Measurements from ENCODE around the gene PIP5K1B. TPM values are rescaled to one million over a fixed set of nuclear protein-coding genes. Genes with fewer than 3 reads are reported as not detected.

Gene PIP5K1B
- total and polyA plus RNA-seq, 10 of the 15 experiments (the other 5 are each of a cell fraction or from before 2014, with no cell fraction given), result 6.8 to 16.3 (median 10.6) TPM

DNA sequence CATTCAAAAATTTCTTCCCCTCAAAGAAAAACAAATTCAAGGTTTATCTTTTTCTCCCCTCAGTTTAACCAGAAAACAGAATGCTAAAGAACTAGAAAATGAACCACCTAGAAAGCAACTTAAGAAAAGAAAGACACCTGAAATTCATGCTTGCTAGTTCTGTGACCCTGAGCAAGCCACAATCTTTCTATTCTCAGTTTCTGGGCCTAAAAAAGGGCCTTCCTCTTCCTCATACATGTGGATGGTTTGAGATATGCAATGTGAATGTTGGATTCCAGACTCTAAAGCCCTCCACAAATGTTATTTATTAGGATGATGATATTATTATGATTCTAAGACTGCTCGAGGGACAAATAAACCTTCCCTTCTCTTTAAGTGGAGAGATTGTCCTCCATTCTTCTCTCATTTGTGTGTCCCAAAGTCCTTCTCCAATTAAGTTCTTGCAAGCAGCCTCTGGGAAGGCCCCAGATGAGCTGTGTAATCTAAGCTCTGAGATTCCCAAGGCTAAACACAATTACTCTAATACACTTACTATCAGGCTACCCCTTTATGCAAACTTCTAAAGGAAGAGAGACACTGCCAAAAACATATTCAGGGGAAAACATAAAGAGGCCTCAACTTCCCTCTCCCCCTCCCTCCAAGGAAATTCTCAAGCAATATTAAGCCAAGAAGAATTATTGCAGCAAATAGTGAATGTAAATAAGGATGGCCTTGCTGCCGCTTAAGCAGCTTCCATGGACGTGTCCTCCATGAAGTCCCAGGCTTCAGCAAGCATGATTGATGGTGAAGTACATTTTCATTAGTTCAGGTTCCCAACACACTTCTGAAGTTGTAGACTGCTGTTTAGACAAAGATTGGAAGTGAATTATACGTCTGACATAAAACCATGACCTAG, 228.6 kb downstream of the PIP5K1B start (continued):
- TF ChIP-seq, protein P1, sequence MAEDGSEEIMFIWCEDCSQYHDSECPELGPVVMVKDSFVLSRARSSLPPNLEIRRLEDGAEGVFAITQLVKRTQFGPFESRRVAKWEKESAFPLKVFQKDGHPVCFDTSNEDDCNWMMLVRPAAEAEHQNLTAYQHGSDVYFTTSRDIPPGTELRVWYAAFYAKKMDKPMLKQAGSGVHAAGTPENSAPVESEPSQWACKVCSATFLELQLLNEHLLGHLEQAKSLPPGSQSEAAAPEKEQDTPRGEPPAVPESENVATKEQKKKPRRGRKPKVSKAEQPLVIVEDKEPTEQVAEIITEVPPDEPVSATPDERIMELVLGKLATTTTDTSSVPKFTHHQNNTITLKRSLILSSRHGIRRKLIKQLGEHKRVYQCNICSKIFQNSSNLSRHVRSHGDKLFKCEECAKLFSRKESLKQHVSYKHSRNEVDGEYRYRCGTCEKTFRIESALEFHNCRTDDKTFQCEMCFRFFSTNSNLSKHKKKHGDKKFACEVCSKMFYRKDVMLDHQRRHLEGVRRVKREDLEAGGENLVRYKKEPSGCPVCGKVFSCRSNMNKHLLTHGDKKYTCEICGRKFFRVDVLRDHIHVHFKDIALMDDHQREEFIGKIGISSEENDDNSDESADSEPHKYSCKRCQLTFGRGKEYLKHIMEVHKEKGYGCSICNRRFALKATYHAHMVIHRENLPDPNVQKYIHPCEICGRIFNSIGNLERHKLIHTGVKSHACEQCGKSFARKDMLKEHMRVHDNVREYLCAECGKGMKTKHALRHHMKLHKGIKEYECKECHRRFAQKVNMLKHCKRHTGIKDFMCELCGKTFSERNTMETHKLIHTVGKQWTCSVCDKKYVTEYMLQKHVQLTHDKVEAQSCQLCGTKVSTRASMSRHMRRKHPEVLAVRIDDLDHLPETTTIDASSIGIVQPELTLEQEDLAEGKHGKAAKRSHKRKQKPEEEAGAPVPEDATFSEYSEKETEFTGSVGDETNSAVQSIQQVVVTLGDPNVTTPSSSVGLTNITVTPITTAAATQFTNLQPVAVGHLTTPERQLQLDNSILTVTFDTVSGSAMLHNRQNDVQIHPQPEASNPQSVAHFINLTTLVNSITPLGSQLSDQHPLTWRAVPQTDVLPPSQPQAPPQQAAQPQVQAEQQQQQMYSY (CRISPR knock-in tag; IDR thresholded peaks at IDR 0.05), result no peak
- TF ChIP-seq WRNIP1 (IDR thresholded peaks at IDR 0.05; ENCODE audit: borderline replicate concordance, low read depth, low read length) (no peak), SP1 (IDR thresholded peaks at IDR 0.05; ENCODE audit: low read depth, low read length) (peak; percentile 30), BCL11A (IDR thresholded peaks at IDR 0.05; ENCODE audit: low read depth, low read length) (peak; percentile 48; the same call in 1 of the 2 replicates), NFYB (IDR thresholded peaks at IDR 0.05; ENCODE audit: insufficient read depth, low read depth, low read length) (no peak), SMC3 (IDR thresholded peaks at IDR 0.05; ENCODE audit: borderline replicate concordance, low read length) (no peak; the same call in 1 of the 2 replicates), NBN (IDR thresholded peaks at IDR 0.05) (no peak), JUND (IDR thresholded peaks at IDR 0.05; ENCODE audit: low read depth, low read length) (no peak), TARDBP (IDR thresholded peaks at IDR 0.05; ENCODE audit: borderline replicate concordance) (no peak), MEF2A (IDR thresholded peaks at IDR 0.05; ENCODE audit: insufficient read depth, low read depth, low read length) (peak; percentile 95), POLR2AphosphoS5 (IDR thresholded peaks at IDR 0.05; ENCODE audit: low read length) (no peak), SUPT20H (IDR thresholded peaks at IDR 0.05; ENCODE audit: borderline replicate concordance, control insufficient read depth, low read depth, low read length) (no peak), RAD21 (IDR thresholded peaks at IDR 0.05; ENCODE audit: insufficient read depth, low read depth, low read length) (peak; percentile 20; the same call in 1 of the 2 replicates), ZZZ3 (IDR thresholded peaks at IDR 0.05; ENCODE audit: control insufficient read depth, insufficient read length, low read depth) (no peak), SPI1 (IDR thresholded peaks at IDR 0.05; ENCODE audit: borderline replicate concordance, insufficient read depth, low read depth, low read length) (peak; percentile 79)
- TF ChIP-seq, protein P2, sequence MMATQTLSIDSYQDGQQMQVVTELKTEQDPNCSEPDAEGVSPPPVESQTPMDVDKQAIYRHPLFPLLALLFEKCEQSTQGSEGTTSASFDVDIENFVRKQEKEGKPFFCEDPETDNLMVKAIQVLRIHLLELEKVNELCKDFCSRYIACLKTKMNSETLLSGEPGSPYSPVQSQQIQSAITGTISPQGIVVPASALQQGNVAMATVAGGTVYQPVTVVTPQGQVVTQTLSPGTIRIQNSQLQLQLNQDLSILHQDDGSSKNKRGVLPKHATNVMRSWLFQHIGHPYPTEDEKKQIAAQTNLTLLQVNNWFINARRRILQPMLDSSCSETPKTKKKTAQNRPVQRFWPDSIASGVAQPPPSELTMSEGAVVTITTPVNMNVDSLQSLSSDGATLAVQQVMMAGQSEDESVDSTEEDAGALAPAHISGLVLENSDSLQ (IDR thresholded peaks at IDR 0.05), result no peak
- TF ChIP-seq, protein P3, sequence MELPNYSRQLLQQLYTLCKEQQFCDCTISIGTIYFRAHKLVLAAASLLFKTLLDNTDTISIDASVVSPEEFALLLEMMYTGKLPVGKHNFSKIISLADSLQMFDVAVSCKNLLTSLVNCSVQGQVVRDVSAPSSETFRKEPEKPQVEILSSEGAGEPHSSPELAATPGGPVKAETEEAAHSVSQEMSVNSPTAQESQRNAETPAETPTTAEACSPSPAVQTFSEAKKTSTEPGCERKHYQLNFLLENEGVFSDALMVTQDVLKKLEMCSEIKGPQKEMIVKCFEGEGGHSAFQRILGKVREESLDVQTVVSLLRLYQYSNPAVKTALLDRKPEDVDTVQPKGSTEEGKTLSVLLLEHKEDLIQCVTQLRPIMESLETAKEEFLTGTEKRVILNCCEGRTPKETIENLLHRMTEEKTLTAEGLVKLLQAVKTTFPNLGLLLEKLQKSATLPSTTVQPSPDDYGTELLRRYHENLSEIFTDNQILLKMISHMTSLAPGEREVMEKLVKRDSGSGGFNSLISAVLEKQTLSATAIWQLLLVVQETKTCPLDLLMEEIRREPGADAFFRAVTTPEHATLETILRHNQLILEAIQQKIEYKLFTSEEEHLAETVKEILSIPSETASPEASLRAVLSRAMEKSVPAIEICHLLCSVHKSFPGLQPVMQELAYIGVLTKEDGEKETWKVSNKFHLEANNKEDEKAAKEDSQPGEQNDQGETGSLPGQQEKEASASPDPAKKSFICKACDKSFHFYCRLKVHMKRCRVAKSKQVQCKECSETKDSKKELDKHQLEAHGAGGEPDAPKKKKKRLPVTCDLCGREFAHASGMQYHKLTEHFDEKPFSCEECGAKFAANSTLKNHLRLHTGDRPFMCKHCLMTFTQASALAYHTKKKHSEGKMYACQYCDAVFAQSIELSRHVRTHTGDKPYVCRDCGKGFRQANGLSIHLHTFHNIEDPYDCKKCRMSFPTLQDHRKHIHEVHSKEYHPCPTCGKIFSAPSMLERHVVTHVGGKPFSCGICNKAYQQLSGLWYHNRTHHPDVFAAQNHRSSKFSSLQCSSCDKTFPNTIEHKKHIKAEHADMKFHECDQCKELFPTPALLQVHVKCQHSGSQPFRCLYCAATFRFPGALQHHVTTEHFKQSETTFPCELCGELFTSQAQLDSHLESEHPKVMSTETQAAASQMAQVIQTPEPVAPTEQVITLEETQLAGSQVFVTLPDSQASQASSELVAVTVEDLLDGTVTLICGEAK (IDR thresholded peaks at IDR 0.05; ENCODE audit: borderline replicate concordance), result no peak
- TF ChIP-seq, protein P4, sequence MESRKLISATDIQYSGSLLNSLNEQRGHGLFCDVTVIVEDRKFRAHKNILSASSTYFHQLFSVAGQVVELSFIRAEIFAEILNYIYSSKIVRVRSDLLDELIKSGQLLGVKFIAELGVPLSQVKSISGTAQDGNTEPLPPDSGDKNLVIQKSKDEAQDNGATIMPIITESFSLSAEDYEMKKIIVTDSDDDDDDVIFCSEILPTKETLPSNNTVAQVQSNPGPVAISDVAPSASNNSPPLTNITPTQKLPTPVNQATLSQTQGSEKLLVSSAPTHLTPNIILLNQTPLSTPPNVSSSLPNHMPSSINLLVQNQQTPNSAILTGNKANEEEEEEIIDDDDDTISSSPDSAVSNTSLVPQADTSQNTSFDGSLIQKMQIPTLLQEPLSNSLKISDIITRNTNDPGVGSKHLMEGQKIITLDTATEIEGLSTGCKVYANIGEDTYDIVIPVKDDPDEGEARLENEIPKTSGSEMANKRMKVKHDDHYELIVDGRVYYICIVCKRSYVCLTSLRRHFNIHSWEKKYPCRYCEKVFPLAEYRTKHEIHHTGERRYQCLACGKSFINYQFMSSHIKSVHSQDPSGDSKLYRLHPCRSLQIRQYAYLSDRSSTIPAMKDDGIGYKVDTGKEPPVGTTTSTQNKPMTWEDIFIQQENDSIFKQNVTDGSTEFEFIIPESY (IDR thresholded peaks at IDR 0.05), result no peak
